Measurements from ENCODE around the gene ABCB11.

DNA sequence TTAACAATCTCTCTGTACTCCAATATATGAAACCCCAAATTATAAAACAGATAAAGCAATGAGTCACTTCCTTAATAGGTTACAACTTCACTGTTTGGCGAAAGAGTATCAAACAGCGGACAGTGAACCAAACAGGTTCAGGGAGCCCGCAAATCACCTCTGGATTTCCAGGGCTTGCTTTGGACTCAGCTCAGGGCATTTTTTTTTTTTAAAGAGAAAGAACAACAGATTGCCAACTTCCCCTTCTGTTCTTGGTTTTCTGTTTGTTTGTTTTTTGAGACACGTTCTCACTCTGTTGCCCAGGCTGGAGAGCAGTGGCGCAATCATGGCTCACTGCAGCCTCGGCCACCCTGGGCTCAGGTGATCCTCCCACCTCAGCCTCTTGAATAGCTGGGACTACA lies 52.7 kb downstream of the ABCB11 start:
- TF ChIP-seq, protein P1, sequence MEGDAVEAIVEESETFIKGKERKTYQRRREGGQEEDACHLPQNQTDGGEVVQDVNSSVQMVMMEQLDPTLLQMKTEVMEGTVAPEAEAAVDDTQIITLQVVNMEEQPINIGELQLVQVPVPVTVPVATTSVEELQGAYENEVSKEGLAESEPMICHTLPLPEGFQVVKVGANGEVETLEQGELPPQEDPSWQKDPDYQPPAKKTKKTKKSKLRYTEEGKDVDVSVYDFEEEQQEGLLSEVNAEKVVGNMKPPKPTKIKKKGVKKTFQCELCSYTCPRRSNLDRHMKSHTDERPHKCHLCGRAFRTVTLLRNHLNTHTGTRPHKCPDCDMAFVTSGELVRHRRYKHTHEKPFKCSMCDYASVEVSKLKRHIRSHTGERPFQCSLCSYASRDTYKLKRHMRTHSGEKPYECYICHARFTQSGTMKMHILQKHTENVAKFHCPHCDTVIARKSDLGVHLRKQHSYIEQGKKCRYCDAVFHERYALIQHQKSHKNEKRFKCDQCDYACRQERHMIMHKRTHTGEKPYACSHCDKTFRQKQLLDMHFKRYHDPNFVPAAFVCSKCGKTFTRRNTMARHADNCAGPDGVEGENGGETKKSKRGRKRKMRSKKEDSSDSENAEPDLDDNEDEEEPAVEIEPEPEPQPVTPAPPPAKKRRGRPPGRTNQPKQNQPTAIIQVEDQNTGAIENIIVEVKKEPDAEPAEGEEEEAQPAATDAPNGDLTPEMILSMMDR (IDR thresholded peaks at IDR 0.05; ENCODE audit: insufficient read depth, low read depth, low read length), result no peak
- TF ChIP-seq EZH2 (IDR thresholded peaks at IDR 0.05; ENCODE audit: insufficient read depth, low read length), result no peak
